PFSK-1 (cell line): Measurements from ENCODE around the gene LRRFIP2.

Experiments
- FOXP2 ChIP-seq: optimal IDR thresholded peaks from 2 replicates; pipeline ENCODE3; 2011; ENCODE audit warnings: borderline replicate concordance, control low read depth, inconsistent platforms; ENCODE audit not compliant: insufficient read depth; ENCODE audit errors: extremely low read length, extremely low read depth
- POLR2AphosphoS5 ChIP-seq: IDR thresholded peaks from 2 replicates; pipeline ENCODE4 v1.6.1; 2012; ENCODE audit warnings: low read depth, mild to moderate bottlenecking, control low read depth, low read length, moderate library complexity
- SIN3A ChIP-seq: IDR thresholded peaks from 2 replicates; pipeline ENCODE4 v1.6.1; 2012; ENCODE audit warnings: mild to moderate bottlenecking, low read length, moderate library complexity, borderline replicate concordance; ENCODE audit not compliant: insufficient read depth
- TAF1 ChIP-seq: IDR thresholded peaks from 2 replicates; pipeline ENCODE4 v1.6.1; 2012; ENCODE audit warnings: low read length, control low read depth, borderline replicate concordance; ENCODE audit not compliant: insufficient read depth
- TF ChIP-seq, protein P1 (sequence below), 2 experiments: IDR thresholded peaks; 2 replicates each; pipeline versions ENCODE4 v1.6.1 to v1.8.0; 2011 to 2012; ENCODE audit warnings: low read depth in 2 of 2, low read length in 2 of 2, control low read depth in 1 of 2, inconsistent platforms in 1 of 2, mild to moderate bottlenecking in 1 of 2, moderate library complexity in 1 of 2; ENCODE audit not compliant: insufficient read depth in 1 of 2

DNA sequence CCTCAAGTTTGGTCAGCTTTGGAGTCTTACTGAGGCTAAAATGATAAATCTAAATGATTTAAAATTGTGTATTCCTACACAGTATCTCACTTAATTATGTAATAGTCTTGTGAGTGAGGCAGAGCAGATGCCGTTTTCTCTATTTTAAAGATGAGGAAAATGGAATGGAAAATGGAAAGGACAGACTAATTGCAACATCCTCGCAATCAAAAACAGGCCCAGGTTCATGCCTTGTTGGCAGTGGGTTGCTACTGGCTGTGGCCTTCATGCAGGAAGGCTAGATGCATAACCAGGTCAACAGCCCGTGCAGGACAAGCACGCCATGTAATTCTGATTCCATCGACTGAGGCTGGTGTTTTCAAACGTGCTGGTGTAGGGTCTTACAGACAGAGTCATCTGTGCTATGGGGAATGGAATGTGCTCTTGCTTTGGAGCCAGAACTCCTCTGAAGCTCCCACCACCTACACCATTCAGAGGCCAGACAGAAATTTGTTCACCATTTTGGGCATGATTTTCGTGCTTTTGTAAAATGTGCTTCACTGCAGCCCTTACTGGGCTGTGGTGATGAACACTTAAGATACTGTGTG lies 143.2 kb downstream of the LRRFIP2 start:
- no peak for TF ChIP-seq POLR2AphosphoS5
- TF ChIP-seq, protein P1, sequence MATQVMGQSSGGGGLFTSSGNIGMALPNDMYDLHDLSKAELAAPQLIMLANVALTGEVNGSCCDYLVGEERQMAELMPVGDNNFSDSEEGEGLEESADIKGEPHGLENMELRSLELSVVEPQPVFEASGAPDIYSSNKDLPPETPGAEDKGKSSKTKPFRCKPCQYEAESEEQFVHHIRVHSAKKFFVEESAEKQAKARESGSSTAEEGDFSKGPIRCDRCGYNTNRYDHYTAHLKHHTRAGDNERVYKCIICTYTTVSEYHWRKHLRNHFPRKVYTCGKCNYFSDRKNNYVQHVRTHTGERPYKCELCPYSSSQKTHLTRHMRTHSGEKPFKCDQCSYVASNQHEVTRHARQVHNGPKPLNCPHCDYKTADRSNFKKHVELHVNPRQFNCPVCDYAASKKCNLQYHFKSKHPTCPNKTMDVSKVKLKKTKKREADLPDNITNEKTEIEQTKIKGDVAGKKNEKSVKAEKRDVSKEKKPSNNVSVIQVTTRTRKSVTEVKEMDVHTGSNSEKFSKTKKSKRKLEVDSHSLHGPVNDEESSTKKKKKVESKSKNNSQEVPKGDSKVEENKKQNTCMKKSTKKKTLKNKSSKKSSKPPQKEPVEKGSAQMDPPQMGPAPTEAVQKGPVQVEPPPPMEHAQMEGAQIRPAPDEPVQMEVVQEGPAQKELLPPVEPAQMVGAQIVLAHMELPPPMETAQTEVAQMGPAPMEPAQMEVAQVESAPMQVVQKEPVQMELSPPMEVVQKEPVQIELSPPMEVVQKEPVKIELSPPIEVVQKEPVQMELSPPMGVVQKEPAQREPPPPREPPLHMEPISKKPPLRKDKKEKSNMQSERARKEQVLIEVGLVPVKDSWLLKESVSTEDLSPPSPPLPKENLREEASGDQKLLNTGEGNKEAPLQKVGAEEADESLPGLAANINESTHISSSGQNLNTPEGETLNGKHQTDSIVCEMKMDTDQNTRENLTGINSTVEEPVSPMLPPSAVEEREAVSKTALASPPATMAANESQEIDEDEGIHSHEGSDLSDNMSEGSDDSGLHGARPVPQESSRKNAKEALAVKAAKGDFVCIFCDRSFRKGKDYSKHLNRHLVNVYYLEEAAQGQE (IDR thresholded peaks at IDR 0.05; ENCODE audit: insufficient read depth in 1 of 2, low read depth in 2 of 2, low read length in 2 of 2), result no peak
- no peak for TF ChIP-seq FOXP2
- no peak for TF ChIP-seq TAF1
- no peak for TF ChIP-seq SIN3A
